Activated CD8-positive, alpha-beta memory T cell treated with anti-CD3 and anti-CD28 coated beads, Interleukin-2, amount 50 U/mL, for 24 hours (primary cell): ENCODE measurements around the gene TIGAR.

Experiments used
- DNase-seq: peaks from one replicate; pipeline ENCODE4 v3.0.0-alpha.2; 2020; ENCODE audit errors: extremely low read depth

The TIGAR gene

DNA sequence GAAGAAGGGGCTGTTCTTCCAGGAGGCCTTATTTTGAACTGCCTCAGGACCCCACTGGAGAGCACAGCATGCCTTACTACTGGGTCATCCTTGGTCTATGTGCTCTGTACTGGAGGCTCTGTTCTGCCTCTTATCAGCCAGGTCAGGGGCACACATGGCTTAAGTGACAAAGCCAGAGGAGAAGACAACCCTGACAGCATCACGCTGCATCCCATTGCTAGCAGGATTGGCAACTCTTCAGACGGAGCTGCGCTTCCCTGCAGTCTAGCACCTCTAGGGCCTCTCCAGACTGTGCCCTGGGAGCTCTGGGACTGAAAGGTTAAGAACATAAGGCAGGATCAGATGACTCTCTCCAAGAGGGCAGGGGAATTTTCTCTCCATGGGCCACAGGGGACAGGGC, 17.3 kb upstream of the TIGAR start:
- DNase-seq: no peak

DNA sequence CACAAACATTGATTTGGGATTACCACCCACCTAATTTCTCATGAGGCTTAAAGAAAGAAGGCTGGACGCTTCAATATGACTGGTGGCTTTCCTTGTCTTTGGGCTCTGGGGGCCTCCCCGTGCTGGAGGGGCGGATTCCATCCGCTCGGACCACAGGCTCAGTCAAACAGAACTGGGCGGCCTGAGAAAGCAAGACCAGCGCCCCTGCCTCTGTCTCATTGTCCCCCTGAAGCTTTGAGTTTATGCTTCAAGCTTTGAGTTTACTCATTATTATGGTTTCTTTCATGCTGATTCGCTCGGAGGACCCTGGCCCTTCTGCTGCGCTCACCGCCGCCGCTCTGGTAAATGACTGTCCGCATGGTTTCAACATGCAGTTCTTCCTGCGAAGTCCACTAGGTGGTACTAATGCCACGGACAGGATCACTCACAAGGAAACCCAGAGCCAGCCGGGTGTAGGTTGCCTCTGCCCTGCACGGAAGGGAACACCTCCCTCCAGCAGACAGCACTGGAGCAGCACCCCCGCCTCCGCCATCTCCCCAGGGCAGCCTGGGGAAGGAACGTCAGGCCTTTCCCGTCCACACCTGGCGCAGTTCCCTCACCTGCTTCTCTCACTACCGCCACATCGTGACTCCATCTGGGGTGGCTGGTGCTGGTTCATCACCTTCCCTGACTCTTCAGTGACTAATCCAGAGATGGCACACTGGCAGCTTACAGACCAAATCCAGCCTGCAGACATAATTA, 13.2 kb upstream of the TIGAR start:
- DNase-seq: no peak

GRCh38 chr12:4308334-4308950, 12.6 kb upstream of the TIGAR start:
- DNase-seq: no peak

DNA sequence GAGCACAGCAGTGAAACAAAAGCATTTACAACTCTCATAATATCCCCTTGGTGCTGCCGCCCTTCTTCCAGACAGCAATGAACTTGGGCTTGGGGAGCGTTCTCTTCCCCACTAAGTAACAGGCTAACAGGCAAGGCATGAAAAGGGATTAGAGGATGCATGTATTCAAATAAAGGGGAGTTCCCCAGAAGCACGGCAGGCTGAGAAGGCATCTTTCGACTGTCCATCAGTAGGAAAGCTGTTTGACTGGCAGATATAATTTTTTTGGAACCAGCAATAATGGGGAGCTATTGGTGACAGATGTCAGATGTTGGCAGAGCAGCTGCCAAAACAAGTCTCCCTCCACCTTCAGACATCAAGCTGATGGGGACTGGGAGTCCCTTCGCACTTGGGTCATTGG, 9.2 kb upstream of the TIGAR start:
- no peak for DNase-seq

- no peak for DNase-seq
Observed at GRCh38 chr12:4312251-4312650, 8.8 kb upstream of the TIGAR start.

- no peak for DNase-seq
Observed at GRCh38 chr12:4320497-4320852, 538 bp upstream of the TIGAR start.

- DNase-seq: no peak
Observed at GRCh38 chr12:4322726-4323125, 1.7 kb downstream of the TIGAR start.

- no peak for DNase-seq
Observed at GRCh38 chr12:4323396-4323795, 2.4 kb downstream of the TIGAR start.

DNA sequence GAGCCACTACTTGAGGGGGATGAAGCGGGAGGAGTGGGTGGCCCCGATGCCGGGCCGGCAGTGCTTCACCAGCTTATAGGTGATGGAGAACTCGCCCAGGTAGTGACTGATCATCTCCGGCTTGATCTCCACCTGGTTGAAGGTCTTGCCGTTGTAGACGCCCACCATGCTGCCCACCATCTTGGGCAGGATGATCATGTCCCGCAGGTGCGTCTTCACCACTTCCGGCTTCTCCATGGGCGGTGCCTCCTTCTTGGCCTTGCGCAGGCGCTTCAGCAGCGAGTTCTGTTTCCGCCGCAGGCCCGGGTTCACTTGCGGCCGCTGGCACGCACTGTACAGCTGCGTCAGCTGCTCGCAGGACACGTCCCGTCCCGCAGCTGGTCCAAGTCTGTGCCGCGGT, 3.4 kb downstream of the TIGAR start:
- DNase-seq: no peak

DNA sequence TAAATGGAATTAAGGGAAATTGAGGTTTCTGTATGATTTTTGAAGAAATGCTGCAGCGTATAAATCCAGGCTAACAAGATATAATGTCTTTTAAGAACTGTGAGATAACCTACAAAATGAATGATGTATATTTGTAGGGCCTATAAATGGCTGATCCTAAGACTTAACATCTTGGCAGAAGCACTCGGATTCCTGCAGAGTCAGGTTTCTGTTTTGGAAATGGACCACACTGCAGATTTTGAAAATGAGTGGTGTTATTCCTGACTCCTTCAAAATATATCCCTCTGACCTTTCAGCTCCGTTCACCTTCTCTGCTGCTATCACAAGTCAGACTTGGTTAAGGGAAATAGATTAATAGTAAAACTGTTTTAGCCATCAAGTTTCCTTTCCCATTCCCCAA, 5.0 kb downstream of the TIGAR start:
- DNase-seq: no peak

GRCh38 chr12:4327293-4327692, 6.3 kb downstream of the TIGAR start:
- no peak for DNase-seq

DNA sequence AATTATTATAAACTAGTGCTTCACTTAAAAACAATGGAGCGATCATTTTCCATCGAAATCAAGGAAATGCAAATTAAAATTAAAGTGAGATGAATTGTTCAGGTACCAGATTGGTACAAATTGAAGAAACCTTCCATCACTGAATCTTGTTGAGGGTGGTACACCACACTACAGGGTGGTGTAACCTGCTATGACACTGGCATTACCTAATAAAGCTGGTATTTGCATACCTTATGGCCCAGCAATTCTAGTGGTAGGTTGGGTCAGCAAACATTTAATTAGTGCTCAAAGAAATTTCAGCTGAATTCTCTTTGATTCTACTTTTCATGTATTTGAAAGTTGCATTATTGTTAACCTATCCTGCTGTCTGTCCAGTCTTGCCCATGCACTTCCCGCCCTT, 9.2 kb downstream of the TIGAR start:
- no peak for DNase-seq

DNA sequence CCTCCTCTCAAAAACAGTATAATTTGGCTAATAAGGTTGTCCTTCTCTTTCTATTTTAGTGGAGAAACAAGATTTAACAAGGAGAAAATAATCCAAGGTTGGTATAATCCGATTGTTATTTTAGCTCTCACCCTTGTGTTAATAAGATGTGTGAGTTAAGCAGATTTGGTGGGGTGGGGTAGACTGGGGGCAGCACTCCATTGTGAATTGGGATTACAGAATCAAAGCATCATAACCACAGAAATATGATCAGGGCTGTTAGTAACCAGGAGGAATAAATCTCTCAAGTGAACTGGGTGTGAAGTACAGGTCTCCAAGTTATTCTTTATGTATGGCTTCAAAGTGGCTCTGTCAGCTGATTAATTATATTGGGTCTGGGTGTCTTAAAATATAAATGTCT, 10.2 kb downstream of the TIGAR start:
- no peak for DNase-seq

- no peak for DNase-seq
Observed at GRCh38 chr12:4331842-4332241, 10.8 kb downstream of the TIGAR start.

DNA sequence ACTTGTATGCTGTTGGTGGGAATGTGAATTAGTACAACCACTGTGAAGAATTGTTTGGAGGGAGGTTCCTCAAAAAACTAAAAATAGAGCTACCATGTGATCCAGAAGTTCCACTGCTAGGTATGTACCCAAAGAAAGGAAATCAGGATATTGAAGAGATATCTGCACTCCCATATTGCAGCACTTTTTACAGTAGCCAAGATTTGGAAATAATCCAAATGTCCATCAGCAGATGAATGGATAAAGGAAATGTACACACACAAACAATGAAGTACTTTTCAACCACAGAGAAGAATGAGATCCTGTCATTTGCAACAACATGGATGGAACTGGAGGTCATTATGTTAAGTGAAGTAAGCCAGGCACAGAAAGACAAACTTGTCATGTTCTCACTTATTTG, 25.9 kb downstream of the TIGAR start:
- no peak for DNase-seq

DNA sequence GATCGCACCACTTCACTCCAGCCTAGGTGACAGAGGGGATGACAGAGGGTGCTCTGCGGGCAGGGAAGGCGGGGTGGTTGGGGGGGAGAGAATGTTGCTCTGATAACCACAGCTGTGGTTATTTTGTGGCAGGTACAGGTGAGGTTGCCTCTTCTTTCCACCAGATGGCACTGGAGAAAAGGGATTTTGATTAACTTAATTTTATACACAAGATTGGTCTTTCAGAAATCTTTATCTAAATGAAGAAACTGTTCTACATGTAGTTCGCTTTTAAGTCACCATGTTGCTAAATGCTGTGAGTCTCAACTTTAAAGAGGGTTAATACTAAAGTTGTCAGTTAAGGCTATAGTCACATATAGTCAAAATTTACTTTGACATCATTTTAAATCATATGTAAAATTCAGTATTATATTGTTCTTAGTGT, 32.8 kb downstream of the TIGAR start:
- peak; percentile 12 for DNase-seq

- DNase-seq: no peak
Observed at GRCh38 chr12:4355156-4356040, 34.4 kb downstream of the TIGAR start.

DNA sequence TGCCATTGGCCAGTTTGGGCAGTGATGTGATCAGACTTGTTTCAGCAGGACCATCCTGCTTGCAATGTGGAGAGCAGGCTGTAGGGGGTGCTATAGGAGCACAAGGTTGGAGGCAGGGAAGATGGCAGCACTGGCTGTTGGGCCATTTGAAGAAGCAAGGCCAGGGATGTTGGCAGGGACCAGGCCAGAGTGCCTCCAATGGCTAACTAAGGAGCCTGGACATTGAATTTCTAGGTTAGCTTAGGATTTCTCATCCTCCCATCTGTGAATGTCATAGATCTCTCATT, 35.0 kb downstream of the TIGAR start:
- DNase-seq: no peak

DNA sequence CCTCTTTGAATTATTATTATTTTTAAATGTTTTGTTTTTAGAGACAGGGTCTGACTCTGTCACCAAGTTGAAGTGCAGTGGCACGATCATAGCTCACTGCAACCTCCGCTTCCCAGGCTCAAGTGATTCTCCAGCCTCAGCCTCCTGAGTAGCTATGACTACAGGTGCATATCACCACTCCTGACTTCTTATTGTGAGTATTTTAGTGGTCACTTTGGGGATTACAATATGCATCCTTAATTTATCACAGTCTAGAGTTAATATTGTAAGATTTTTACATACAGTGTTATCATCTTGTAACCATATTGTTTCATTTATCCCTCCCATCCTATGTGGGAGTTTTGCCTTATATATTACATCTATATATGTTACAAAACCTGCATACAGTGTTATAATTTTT, 45.1 kb downstream of the TIGAR start:
- DNase-seq: no peak

- no peak for DNase-seq
Observed at GRCh38 chr12:4369548-4369947, 48.5 kb downstream of the TIGAR start.

DNA sequence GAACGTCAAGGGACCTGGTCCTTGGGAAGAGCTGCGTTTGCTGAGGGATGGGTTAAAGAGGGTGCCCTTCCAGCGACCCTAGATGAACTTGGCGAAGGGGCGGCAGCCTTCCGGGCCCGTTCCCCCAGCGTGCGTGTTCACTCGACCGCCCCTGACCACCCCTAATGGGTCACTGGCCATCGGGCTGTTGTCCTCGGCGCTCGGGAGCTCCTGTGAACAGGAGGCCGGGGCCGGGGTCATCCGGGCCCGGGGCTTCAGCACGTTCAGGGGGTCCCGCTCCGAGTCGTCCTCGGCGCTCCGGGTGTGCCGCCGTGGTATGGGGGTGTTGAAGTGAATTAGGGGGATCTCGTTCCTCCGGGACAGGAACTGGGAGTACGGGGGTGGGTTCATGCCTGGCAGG, 49.3 kb downstream of the TIGAR start:
- DNase-seq: no peak

DNA sequence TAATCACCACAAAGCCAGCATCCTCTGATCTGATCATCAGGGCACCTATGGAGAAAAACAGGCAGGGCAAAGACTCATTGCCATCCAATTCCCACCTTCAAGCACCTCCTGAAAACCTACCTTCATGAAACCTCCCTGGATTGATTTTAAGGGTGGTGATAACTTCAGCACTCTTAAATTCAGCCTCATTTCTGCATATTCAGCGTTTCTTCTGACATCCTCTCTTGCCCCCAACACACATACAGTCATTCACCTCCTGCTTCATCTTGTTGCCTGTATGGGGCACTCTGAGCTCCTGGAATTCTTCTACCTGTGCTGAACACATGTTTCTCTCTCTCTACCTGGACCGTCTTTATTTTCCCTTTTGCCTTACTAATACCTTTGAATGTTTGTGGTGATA, 51.6 kb downstream of the TIGAR start:
- no peak for DNase-seq

DNA sequence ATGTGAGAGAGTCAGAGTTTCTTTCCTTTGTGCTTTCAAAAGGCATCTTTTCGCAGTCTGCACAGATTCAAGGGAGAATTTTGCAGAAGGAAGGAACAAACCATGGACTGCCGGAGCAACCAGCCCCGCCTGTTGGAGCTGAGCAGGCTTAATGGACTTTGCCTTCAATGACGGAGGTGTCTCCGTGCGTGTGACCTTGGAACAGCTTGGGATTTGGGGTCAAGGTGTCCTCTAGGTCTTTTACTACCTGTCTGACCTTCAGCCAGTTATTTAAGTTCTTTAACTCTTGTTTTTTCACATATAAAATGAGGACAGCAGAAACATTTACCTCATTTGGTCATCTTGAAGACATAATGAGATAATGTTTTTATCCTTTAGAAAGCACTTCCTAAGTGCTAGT, 54.4 kb downstream of the TIGAR start:
- DNase-seq: no peak
